NCI-H460 (cell line): ENCODE data around the gene GLIS1. TPM values are rescaled to one million over a fixed set of nuclear protein-coding genes. Genes with fewer than 3 reads are reported as not detected.
"Not testable (repeated sequence)": the region's sequence is repeated elsewhere in the genome, so short reads cannot be mapped to it uniquely, and the experiment has no call there.

ENCODE experiments used
- DNase-seq: peaks from one replicate; pipeline ENCODE4 v3.0.0-alpha.2; 2016; ENCODE audit warnings: low read depth; ENCODE audit errors: extremely low read depth
- total RNA-seq: library from RNA; depleted of rRNA; stranded (reverse); fragments of >200 nt; shearing (Covaris generic); gene quantifications from 2 replicates; pipeline ENCODE4 v1.2.3, GENCODE V29; 2014

Gene GLIS1
- total RNA-seq, 1 experiment from 2014 or later, result 0.05 TPM

GRCh38 chr1:53572065-53572814 is 166.7 kb downstream of the GLIS1 start:
- DNase-seq, result no peak

- DNase-seq, result no peak
Measured at GRCh38 chr1:53568540-53568939, 170.4 kb downstream of the GLIS1 start.

GRCh38 chr1:53567851-53568250 is 171.1 kb downstream of the GLIS1 start:
- DNase-seq, result no peak

GRCh38 chr1:53567450-53567849 is 171.5 kb downstream of the GLIS1 start:
- DNase-seq, result no peak

- no peak for DNase-seq
Measured at GRCh38 chr1:53563611-53564010, 175.4 kb downstream of the GLIS1 start.

- no peak for DNase-seq
Measured at GRCh38 chr1:53562981-53563379, 176.0 kb downstream of the GLIS1 start.

- no peak for DNase-seq
Measured at GRCh38 chr1:53562291-53562980, 176.5 kb downstream of the GLIS1 start.

GRCh38 chr1:53561503-53562105 is 177.4 kb downstream of the GLIS1 start:
- DNase-seq, result no peak

- DNase-seq, result no peak
Measured at GRCh38 chr1:53560581-53561502, 178.1 kb downstream of the GLIS1 start.

- no peak for DNase-seq
Measured at GRCh38 chr1:53559854-53560580, 178.9 kb downstream of the GLIS1 start.

GRCh38 chr1:53559391-53559815 is 179.6 kb downstream of the GLIS1 start:
- no peak for DNase-seq

- DNase-seq, result no peak
Measured at GRCh38 chr1:53558739-53559315, 180.1 kb downstream of the GLIS1 start.

- DNase-seq, result no peak
Measured at GRCh38 chr1:53557830-53558738, 180.9 kb downstream of the GLIS1 start.

- no peak for DNase-seq
Measured at GRCh38 chr1:53557369-53557768, 181.6 kb downstream of the GLIS1 start.

- no peak for DNase-seq
Measured at GRCh38 chr1:53556657-53557227, 182.2 kb downstream of the GLIS1 start.

- DNase-seq, result not testable (repeated sequence)
Measured at GRCh38 chr1:53555620-53556326, 183.2 kb downstream of the GLIS1 start.

- no peak for DNase-seq
Measured at GRCh38 chr1:53554592-53555305, 184.2 kb downstream of the GLIS1 start.
